ENCODE data around the gene DNMBP.

DNMBP gene

DNA sequence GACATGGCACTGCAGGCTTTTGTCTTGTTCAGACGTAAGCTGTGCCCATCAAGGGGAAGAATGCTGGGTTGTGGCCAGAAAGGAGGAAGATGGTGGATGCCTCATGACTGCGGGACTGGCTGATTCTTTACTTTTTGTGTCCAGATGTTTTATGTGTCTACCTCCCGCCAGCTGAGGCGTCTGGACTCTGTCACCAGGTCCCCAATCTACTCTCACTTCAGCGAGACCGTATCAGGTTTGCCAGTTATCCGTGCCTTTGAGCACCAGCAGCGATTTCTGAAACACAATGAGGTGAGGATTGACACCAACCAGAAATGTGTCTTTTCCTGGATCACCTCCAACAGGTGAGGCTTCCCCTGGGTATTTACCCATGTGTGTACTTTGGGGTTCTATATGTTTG lies 173.8 kb downstream of the DNMBP start:
- DNase-seq (ENCODE audit: low read depth in 3 of 3) = no peak

DNA sequence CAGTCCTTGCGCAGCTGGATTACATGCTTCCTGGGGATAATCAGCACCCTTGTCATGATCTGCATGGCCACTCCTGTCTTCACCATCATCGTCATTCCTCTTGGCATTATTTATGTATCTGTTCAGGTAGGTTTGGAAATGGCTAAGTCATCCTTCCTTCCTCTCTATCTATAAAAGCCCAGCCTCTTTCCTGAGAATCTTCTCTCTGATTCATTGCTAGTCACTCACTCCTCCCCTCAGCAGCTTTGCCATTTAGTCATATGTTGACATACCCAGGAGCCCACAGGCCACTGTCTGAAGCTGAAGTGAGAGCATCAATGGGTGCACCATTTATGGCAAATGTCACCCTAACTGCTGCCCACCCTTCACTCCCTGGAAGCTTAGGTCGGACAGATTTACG lies 175.3 kb downstream of the DNMBP start:
- peak in 1 of 3 donors; percentile 3 for DNase-seq (ENCODE audit: low read depth in 3 of 3)

DNA sequence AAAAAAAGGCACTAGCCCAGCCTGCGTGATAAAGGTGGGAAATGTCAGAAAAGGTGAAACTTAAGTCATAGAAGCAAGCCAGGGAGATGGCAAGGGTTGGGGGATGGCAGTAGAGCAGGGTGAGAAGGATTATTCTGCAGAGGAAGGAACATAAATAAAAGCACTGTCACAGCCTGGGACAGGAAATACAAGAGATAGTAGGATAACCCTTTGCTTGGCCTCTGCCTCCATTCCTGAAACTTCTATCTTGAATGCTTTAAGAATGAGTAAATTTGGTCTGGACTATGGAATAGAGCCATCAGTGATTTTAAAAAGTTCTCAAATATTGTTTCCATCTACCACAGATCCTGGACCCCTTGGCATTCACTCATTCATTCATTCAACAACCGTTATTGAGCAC lies 177.3 kb downstream of the DNMBP start:
- DNase-seq (ENCODE audit: low read depth in 3 of 3) = no peak

DNA sequence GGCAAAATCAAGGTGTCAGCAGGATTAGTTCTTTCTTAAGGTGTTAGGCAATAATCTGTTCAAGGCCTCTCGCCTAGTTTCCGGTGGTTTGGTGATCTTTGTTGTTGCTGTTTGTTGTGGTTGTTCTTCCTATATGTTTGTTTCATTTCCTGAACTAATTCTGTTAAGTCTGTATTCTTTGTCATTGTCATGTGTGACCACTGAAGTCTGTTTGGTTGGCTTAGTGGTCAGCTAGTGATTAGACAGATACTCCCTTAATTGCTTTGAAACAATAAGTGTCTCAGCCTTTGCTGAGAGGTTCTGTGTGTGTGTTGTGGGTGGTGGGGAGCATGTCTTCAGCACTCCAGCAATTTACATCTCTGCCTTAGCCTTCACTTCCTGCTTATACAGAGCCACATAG lies 181.3 kb downstream of the DNMBP start:
- no peak for DNase-seq (ENCODE audit: low read depth in 3 of 3)

DNA sequence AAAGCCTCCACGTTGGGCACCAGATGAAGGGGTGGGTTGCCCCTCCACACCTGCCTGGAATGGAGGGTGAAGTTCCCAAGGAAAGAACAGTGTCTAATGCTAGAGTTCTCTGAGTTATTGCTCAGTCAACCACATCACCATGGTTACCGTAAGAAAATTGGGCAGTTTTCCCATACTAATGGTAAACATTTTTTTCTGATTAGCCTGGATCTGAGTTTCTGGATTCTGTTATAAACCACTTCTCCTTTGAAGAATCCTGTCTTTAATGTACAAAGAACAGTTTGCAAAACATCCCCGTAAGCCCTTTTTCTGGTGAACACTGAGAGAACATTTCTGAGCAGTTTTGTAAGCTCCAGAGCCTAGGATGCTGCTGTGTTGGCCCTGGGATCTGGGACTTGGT lies 181.8 kb downstream of the DNMBP start:
- DNase-seq (ENCODE audit: low read depth in 3 of 3) = no peak

All from stimulated activated CD4-positive, alpha-beta T cell treated with anti-CD3 and anti-CD28 coated beads, TNF-alpha, amount 100 ng/mL, for 48 hours (primary cell).